Measurements from ENCODE around the gene RAB10. TPM values are rescaled to one million over a fixed set of nuclear protein-coding genes. Genes with fewer than 3 reads are reported as not detected.
A peak's percentile ranks its signal among the peaks of the same experiment; 100 is the strongest.

Gene RAB10
- total and polyA plus RNA-seq, 2 experiments from 2014 or later = 100 to 122 TPM

GRCh38 chr2:26176279-26176615 lies 142.4 kb downstream of the RAB10 start:
- Histone ChIP-seq H3K36me3 (replicated peaks; ENCODE audit: insufficient read depth, low read depth) (no peaks in the 10 kb centered on the region), H3K4me3 (no peak overlapping the region), H3K27ac (no peak overlapping the region), H3K4me2 (peak overlapping the region; percentile 97), H3K27me3 (peaks cover 12% of the 10 kb centered on the region), H2AFZ (no peak overlapping the region), H4K20me1 (ENCODE audit: insufficient read depth, poor library complexity, severe bottlenecking) (no peaks in the 10 kb centered on the region), H3K79me2 (no peaks in the 10 kb centered on the region), H3K4me1 (ENCODE audit: insufficient read depth) (peaks cover 9% of the 10 kb centered on the region), H3K9me3 (ENCODE audit: low read depth) (no peaks in the 10 kb centered on the region), H3K9me2 (replicated peaks; ENCODE audit: insufficient read depth) (no peaks in the 10 kb centered on the region)
- DNase-seq (ENCODE audit: low spot score) = no peak
- no peak for TF ChIP-seq EZH2 (IDR thresholded peaks at IDR 0.05; ENCODE audit: borderline replicate concordance)
- no peak for TF ChIP-seq CTCF (IDR thresholded peaks at IDR 0.05; ENCODE audit: poor library complexity)
- no peak for TF ChIP-seq EZH2phosphoT487 (IDR thresholded peaks at IDR 0.05; ENCODE audit: low read depth, severe bottlenecking, unreplicated experiment)
- WGBS (ENCODE audit: low lambda C conversion rate, missing lambda C conversion rate) = 82% methylated on average over 11 of the region's 11 CpGs

GRCh38 chr2:26177122-26177521 lies 143.2 kb downstream of the RAB10 start:
- Histone ChIP-seq H3K9me2 (replicated peaks; ENCODE audit: insufficient read depth) (no peaks in the 10 kb centered on the region), H3K79me2 (no peaks in the 10 kb centered on the region), H3K36me3 (replicated peaks; ENCODE audit: insufficient read depth, low read depth) (no peaks in the 10 kb centered on the region), H3K4me1 (ENCODE audit: insufficient read depth) (peaks cover 9% of the 10 kb centered on the region), H4K20me1 (ENCODE audit: insufficient read depth, poor library complexity, severe bottlenecking) (no peaks in the 10 kb centered on the region), H3K27me3 (peaks cover 12% of the 10 kb centered on the region), H3K4me3 (no peak overlapping the region), H2AFZ (no peak overlapping the region), H3K4me2 (no peak overlapping the region), H3K9me3 (ENCODE audit: low read depth) (no peaks in the 10 kb centered on the region), H3K27ac (no peak overlapping the region)
- TF ChIP-seq CTCF (IDR thresholded peaks at IDR 0.05; ENCODE audit: poor library complexity) (no peak), EZH2 (IDR thresholded peaks at IDR 0.05; ENCODE audit: borderline replicate concordance) (no peak), EZH2phosphoT487 (IDR thresholded peaks at IDR 0.05; ENCODE audit: low read depth, severe bottlenecking, unreplicated experiment) (no peak)
- WGBS (ENCODE audit: low lambda C conversion rate, missing lambda C conversion rate) = 94% methylated on average over 7 of the region's 7 CpGs
- DNase-seq (ENCODE audit: low spot score) = no peak

- TF ChIP-seq EZH2 (IDR thresholded peaks at IDR 0.05; ENCODE audit: borderline replicate concordance) = no peak
- no peak for TF ChIP-seq EZH2phosphoT487 (IDR thresholded peaks at IDR 0.05; ENCODE audit: low read depth, severe bottlenecking, unreplicated experiment)
- TF ChIP-seq CTCF (IDR thresholded peaks at IDR 0.05; ENCODE audit: poor library complexity) = no peak
- Histone ChIP-seq H3K4me2 (peak overlapping the region; percentile 94), H4K20me1 (ENCODE audit: insufficient read depth, poor library complexity, severe bottlenecking) (no peaks in the 10 kb centered on the region), H3K27ac (no peak overlapping the region), H3K9me3 (ENCODE audit: low read depth) (no peaks in the 10 kb centered on the region), H2AFZ (peak overlapping the region; percentile 61), H3K27me3 (peaks cover 12% of the 10 kb centered on the region), H3K4me1 (ENCODE audit: insufficient read depth) (peaks cover 9% of the 10 kb centered on the region), H3K4me3 (no peak overlapping the region), H3K36me3 (replicated peaks; ENCODE audit: insufficient read depth, low read depth) (no peaks in the 10 kb centered on the region), H3K9me2 (replicated peaks; ENCODE audit: insufficient read depth) (no peaks in the 10 kb centered on the region), H3K79me2 (no peaks in the 10 kb centered on the region)
- WGBS (ENCODE audit: low lambda C conversion rate, missing lambda C conversion rate) = 92% methylated on average over 3 of the region's 3 CpGs
- no peak for DNase-seq (ENCODE audit: low spot score)
Observed at GRCh38 chr2:26178246-26178645, 144.4 kb downstream of the RAB10 start.

All from hepatocyte (in vitro differentiated cells).